OCI-LY7 (cell line): ENCODE measurements around the gene DSCAM. TPM values are rescaled to one million over a fixed set of nuclear protein-coding genes. Genes with fewer than 3 reads are reported as not detected.

Experiments used
- BruUV-seq: library from RNA; stranded (reverse); fragments of 400-500 nt; replicated peaks from 2 replicates; lab custom pipeline; 2021; lab: Mats Ljungman, UMichigan
- CTCF ChIA-PET: fragments of 300-600 bp; sonication (Branson Sonifier 250); formaldehyde crosslinking; loops from one replicate; lab custom pipeline; 2022; ENCODE audit warnings: antibody characterized with exemption; ENCODE audit not compliant: unreplicated experiment; lab: Charles Lee
- POLR2A ChIA-PET: fragments of 300-600 bp; sonication (Branson Sonifier 250); formaldehyde crosslinking; loops from one replicate; lab custom pipeline; 2022; ENCODE audit warnings: antibody characterized with exemption; lab: Charles Lee
- DNase-seq: peaks from one replicate; pipeline ENCODE4 v3.0.0-alpha.2; 2015; ENCODE audit warnings: low spot score
- H2AFZ ChIP-seq: fragments of 200-600 bp; sonication (generic), shearing (Covaris generic); 2 replicates; pipeline ENCODE4 v1.6.1; 2014; ENCODE audit warnings: mild to moderate bottlenecking, antibody characterized with exemption, low read length, moderate library complexity
- H3K27ac ChIP-seq: fragments of 200-600 bp; sonication (generic); 2 replicates; pipeline ENCODE4 v1.5.1; 2014; ENCODE audit warnings: mixed run types, low read depth, mild to moderate bottlenecking, moderate library complexity, low read length, inconsistent platforms; ENCODE audit not compliant: poor library complexity, severe bottlenecking
- H3K36me3 ChIP-seq: fragments of 200-600 bp; sonication (generic); 2 replicates; pipeline ENCODE4 v1.6.1; 2014; ENCODE audit warnings: mild to moderate bottlenecking, antibody characterized with exemption, low read length, moderate library complexity, mixed read lengths; ENCODE audit not compliant: insufficient read depth
- H3K4me1 ChIP-seq: fragments of 200-600 bp; sonication (generic); 2 replicates; pipeline ENCODE4 v1.5.1; 2014; ENCODE audit warnings: mild to moderate bottlenecking, low read length; ENCODE audit not compliant: insufficient read depth, poor library complexity, severe bottlenecking
- H3K4me2 ChIP-seq: fragments of 200-600 bp; sonication (generic); 2 replicates; pipeline ENCODE4 v1.6.1; 2014; ENCODE audit warnings: mild to moderate bottlenecking, low read length
- H3K4me3 ChIP-seq: fragments of 200-600 bp; sonication (generic); 2 replicates; pipeline ENCODE4 v1.5.1; 2014; ENCODE audit warnings: mild to moderate bottlenecking, low read depth, low read length; ENCODE audit not compliant: poor library complexity, severe bottlenecking
- H3K79me2 ChIP-seq: fragments of 200-600 bp; sonication (generic); 2 replicates; pipeline ENCODE4 v1.6.1; 2016; ENCODE audit warnings: low read depth, mild to moderate bottlenecking, low read length, moderate library complexity, mixed read lengths; ENCODE audit not compliant: insufficient read depth
- H3K9me2 ChIP-seq: fragments of 200-600 bp; sonication (generic); 2 replicates; pipeline ENCODE4 v1.6.1; 2016; ENCODE audit warnings: mild to moderate bottlenecking, low read length, mixed read lengths; ENCODE audit not compliant: insufficient read depth
- H3K9me3 ChIP-seq: fragments of 200-600 bp; sonication (generic); 2 replicates; pipeline ENCODE4 v1.6.1; 2014; ENCODE audit warnings: mild to moderate bottlenecking, mixed run types, low read length, mixed read lengths
- H4K20me1 ChIP-seq: fragments of 200-600 bp; sonication (generic); 2 replicates; pipeline ENCODE4 v1.6.1; 2014; ENCODE audit warnings: mild to moderate bottlenecking, antibody characterized with exemption, low read length, moderate library complexity, mixed read lengths; ENCODE audit not compliant: insufficient read depth
- EZH2phosphoT487 ChIP-seq: fragments of 200-600 bp; sonication (generic); IDR thresholded peaks from 2 replicates; pipeline ENCODE4 v1.6.1; 2018; ENCODE audit warnings: low read depth, borderline replicate concordance, mild to moderate bottlenecking, mixed run types, antibody characterized with exemption, low read length, moderate library complexity, mixed read lengths
- intact Hi-C: fragments of 100-400 bp; cut with micrococcal nuclease; formaldehyde crosslinking; loops from one replicate; pipeline ENCODE4 v1.10.0; 2022; ENCODE audit not compliant: unreplicated experiment
- total RNA-seq, 2 experiments: library from RNA; depleted of rRNA in 1 of 2; stranded (reverse); fragments of >200 nt in 1 of 2; shearing (Covaris generic) in 1 of 2; gene quantifications; 2 replicates each; pipeline ENCODE4 v1.2.3, GENCODE V29; 2014 to 2022
- TF ChIP-seq, protein P1 (sequence below): fragments of 200-600 bp; sonication (generic); conservative IDR thresholded peaks from 2 replicates; pipeline ENCODE4 v1.5.1; 2014; ENCODE audit warnings: mild to moderate bottlenecking, antibody characterized with exemption, low read length, moderate library complexity, mixed read lengths

DSCAM gene
- total RNA-seq, 2 experiments from 2014 or later, result not detected

DNA sequence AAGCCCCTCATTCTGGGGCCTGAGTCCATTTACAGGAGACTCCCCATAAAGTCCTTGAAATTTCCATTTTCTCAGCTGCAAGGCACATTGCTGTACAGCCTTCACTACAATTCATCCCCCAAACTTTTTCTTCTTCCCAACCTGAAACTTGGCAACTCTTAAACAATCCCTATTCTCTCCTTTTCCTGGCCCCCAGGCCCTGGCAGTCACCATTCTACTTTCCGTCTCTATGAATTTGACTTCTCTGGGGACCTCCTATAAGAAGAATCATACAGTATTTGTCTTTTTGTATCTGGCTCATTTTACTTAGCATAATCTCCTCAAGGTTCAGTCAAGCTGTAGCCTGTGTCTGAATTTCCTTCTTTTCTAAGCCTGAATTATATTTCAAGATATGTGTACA, 646.8 kb downstream of the DSCAM start:
- H3K9me2 ChIP-seq, result no peaks in the 10 kb centered on the region
- POLR2A ChIA-PET, result no interaction called here
- H3K4me2 ChIP-seq, result no peak overlapping the region
- CTCF ChIA-PET, result no interaction called here
- H4K20me1 ChIP-seq, result no peaks in the 10 kb centered on the region
- no peaks in the 10 kb centered on the region; the same call in 1 of the 2 replicates for H3K9me3 ChIP-seq
- intact Hi-C loops, result no loop called here
- DNase-seq, result no peak
- no peaks in the 10 kb centered on the region for H3K4me1 ChIP-seq
- TF ChIP-seq, protein P1, sequence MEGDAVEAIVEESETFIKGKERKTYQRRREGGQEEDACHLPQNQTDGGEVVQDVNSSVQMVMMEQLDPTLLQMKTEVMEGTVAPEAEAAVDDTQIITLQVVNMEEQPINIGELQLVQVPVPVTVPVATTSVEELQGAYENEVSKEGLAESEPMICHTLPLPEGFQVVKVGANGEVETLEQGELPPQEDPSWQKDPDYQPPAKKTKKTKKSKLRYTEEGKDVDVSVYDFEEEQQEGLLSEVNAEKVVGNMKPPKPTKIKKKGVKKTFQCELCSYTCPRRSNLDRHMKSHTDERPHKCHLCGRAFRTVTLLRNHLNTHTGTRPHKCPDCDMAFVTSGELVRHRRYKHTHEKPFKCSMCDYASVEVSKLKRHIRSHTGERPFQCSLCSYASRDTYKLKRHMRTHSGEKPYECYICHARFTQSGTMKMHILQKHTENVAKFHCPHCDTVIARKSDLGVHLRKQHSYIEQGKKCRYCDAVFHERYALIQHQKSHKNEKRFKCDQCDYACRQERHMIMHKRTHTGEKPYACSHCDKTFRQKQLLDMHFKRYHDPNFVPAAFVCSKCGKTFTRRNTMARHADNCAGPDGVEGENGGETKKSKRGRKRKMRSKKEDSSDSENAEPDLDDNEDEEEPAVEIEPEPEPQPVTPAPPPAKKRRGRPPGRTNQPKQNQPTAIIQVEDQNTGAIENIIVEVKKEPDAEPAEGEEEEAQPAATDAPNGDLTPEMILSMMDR, result no peak
- TF ChIP-seq EZH2phosphoT487, result no peak
- no TSS peak for BruUV-seq
- H3K4me3 ChIP-seq, result no peak overlapping the region
- no peak overlapping the region for H2AFZ ChIP-seq
- H3K36me3 ChIP-seq, result no peaks in the 10 kb centered on the region
- no peak overlapping the region for H3K27ac ChIP-seq
- H3K79me2 ChIP-seq, result no peaks in the 10 kb centered on the region

DNA sequence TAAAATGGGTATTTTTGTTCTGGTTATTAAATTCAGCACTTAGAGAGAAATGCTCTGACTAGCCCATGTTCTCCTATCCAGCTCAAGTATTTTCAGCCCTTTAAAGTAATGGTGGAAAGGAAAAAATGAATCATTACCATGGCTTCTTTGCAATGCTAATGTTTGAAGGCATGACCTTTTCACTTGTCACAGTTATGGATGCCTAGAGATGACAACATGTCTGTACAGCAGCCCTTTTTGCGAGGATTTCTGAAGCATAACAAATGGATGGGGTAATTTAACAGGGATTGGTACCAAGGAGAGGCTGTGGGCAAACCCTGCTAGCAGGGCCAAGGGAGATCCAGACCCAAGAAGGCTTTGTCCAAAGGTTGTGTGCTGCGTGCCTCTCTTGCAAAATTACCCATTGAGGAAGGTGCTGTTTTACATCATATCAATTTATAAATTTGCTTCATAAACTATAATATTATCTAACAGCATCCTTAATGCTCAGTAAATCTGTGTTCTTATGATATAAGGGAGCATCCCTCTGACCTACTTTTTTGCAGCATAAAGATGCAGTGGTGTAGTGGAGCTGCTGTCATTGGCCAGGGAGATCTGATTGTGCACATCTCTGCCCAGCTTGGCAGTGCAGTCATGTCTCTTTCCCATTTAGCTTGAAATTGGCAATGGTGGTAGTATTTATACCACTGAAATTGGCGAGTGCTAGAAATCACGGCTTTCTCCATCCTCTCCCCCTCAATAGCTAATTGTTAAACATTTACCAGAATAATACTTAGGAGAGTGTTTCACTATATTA, 652.6 kb downstream of the DSCAM start:
- ChIA-PET POLR2A (interaction anchor here (1.0 kb wide), 1 partner anchor 130 kb away, joined by 3 read pairs; no protein-coding TSS in a partner anchor), CTCF (no interaction called here)
- no peaks in the 10 kb centered on the region; the same call in 1 of the 2 replicates for H3K9me3 ChIP-seq
- no peaks in the 10 kb centered on the region for H3K36me3 ChIP-seq
- no peak overlapping the region for H2AFZ ChIP-seq
- H4K20me1 ChIP-seq, result no peaks in the 10 kb centered on the region
- no TSS peak for BruUV-seq
- H3K4me3 ChIP-seq, result no peak overlapping the region
- TF ChIP-seq EZH2phosphoT487, result no peak
- TF ChIP-seq, protein P1, result no peak
- intact Hi-C loops, result no loop called here
- H3K79me2 ChIP-seq, result no peaks in the 10 kb centered on the region
- no peak overlapping the region for H3K4me2 ChIP-seq
- no peaks in the 10 kb centered on the region for H3K9me2 ChIP-seq
- no peak overlapping the region for H3K27ac ChIP-seq
- H3K4me1 ChIP-seq, result no peaks in the 10 kb centered on the region
- DNase-seq, result no peak

DNA sequence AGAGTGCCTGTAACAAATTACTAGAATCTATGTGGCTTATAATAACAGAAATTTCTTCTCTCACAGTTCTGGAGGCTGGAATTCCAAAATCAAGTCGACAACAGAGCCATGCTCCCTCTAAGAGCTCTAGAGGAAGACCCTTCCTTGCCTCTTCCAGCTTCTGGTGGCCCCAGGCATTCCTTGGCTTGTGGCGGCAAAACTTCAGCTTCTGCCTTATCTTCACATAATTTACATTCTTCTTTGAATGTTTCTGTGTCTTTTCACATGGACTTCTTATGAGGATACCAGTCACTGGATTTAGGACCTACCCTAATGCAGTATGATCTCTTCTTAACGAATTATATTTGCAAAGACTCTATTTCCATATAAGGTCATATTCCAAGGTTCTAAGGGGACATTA, 655.3 kb downstream of the DSCAM start:
- ChIA-PET CTCF (no interaction called here), POLR2A (no interaction called here)
- Histone ChIP-seq H3K9me3 (0 out of 2 replicates have a peak, but pooled peaks cover 6% of the 10 kb centered on the region), H3K4me2 (no peak overlapping the region), H3K27ac (no peak overlapping the region), H3K36me3 (no peaks in the 10 kb centered on the region), H3K9me2 (no peaks in the 10 kb centered on the region), H2AFZ (no peak overlapping the region), H3K4me3 (no peak overlapping the region), H3K4me1 (no peaks in the 10 kb centered on the region), H4K20me1 (no peaks in the 10 kb centered on the region), H3K79me2 (no peaks in the 10 kb centered on the region)
- intact Hi-C loops, result no loop called here
- TF ChIP-seq EZH2phosphoT487, result no peak
- TF ChIP-seq, protein P1, result no peak
- DNase-seq, result no peak
- BruUV-seq, result no TSS peak
